PFSK-1 (cell line): ENCODE measurements around the gene NEK11.

Experiments used
- FOXP2 ChIP-seq: optimal IDR thresholded peaks from 2 replicates; pipeline ENCODE3; 2011; ENCODE audit warnings: borderline replicate concordance, control low read depth, inconsistent platforms; ENCODE audit not compliant: insufficient read depth; ENCODE audit errors: extremely low read length, extremely low read depth
- POLR2AphosphoS5 ChIP-seq: IDR thresholded peaks from 2 replicates; pipeline ENCODE4 v1.6.1; 2012; ENCODE audit warnings: low read depth, mild to moderate bottlenecking, control low read depth, low read length, moderate library complexity
- REST ChIP-seq, 2 experiments: IDR thresholded peaks; 2 replicates each; pipeline versions ENCODE4 v1.6.1 to v1.8.0; 2011 to 2012; ENCODE audit warnings: low read depth in 2 of 2, low read length in 2 of 2, control low read depth in 1 of 2, inconsistent platforms in 1 of 2, mild to moderate bottlenecking in 1 of 2, moderate library complexity in 1 of 2; ENCODE audit not compliant: insufficient read depth in 1 of 2
- SIN3A ChIP-seq: IDR thresholded peaks from 2 replicates; pipeline ENCODE4 v1.6.1; 2012; ENCODE audit warnings: mild to moderate bottlenecking, low read length, moderate library complexity, borderline replicate concordance; ENCODE audit not compliant: insufficient read depth
- TAF1 ChIP-seq: IDR thresholded peaks from 2 replicates; pipeline ENCODE4 v1.6.1; 2012; ENCODE audit warnings: low read length, control low read depth, borderline replicate concordance; ENCODE audit not compliant: insufficient read depth

- TF ChIP-seq POLR2AphosphoS5 (no peak), SIN3A (no peak), REST (IDR thresholded peaks at IDR 0.05; ENCODE audit: insufficient read depth in 1 of 2, low read depth in 2 of 2, low read length in 2 of 2) (no peak), TAF1 (no peak), FOXP2 (no peak)
These were observed 233.8 kb downstream of the NEK11 start for GRCh38 chr3:131260525-131260924.
